Camera-type eye (tissue), 1 donor: Measurements from ENCODE around the gene SPACDR. TPM values are rescaled to one million over a fixed set of nuclear protein-coding genes. Genes with fewer than 3 reads are reported as not detected.

Source experiments
- total RNA-seq: library from RNA; depleted of rRNA; stranded (reverse); fragments of >200 nt; gene quantifications from one replicate; pipeline ENCODE4 v1.2.3, GENCODE V29; 2014

Gene SPACDR, protein sequence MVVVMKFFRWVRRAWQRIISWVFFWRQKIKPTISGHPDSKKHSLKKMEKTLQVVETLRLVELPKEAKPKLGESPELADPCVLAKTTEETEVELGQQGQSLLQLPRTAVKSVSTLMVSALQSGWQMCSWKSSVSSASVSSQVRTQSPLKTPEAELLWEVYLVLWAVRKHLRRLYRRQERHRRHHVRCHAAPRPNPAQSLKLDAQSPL
- not detected for total RNA-seq

DNA sequence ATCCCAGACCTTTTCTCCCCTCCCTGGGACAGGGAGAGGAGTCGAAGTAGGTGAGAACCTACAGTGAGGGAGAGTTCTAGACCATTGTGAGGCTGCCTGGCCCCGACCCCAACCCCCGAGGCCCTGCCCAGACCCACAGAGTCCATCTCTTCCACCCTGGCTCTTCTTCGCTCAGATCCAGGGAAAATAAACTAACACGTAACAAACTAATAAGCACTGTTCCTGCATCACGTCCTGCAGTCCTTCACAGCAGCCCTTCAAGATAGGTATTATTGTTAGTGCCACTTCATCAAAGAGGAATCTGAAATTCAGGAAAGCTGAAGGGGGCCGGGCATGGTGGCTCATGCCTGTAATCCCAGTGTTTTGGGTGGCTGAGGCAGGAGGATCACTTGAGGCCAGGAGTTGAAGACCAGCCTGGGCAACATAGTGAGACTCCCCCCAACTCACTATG lies at the start of gene SPACDR:
TSS of gene SPACDR (minus strand) at position 51 of the 451 bp plus-strand sequence. CDS start 235 bp downstream, outside the sequence.

DNA sequence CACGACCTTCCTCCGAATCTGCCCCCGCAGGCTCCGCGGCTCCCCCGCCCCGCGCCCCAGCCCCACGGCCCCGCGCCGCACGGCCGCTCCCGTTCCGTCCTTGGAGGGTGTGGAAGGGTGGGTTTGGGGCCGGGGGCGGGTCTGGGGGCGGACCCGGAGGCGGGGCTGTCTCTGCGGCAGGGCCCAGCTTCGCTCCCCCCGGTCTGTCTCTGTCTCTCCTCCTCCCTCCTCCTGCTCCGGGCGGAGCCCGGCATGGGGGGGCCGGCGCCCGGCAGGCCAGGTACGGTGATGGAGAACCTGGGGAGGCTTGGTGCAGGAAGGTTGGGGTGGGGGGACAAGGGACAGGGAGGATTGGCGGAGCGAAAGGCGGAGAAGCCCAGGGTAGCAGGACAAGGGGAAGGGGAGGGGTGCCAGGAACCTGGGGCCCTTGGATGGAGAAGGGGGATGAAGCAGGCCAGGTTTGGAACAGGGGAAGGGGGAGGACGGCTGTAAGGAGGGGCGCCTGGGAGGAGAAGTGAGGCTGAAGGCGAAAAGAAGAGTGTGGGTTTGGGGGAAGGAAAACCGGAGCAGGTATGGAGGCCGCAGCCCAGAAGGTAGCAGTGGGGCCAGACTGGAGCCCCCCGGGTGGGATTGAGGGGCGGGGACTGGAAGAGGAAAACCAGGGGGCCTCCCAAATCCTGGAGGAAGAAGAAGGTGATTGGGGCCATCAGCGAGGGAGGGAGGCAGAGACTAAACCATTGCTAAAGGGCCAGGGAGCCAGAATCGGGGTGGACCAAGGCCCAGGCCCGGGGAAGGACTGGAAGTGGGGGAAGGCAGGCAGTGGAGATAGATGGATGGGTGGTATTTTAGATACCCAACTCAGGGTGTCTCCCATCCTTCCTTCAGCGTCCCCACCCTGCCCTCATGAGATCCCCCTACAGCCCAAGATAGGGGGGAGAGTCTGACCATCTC lies 19.9 kb upstream of the SPACDR start, which contains the start of gene NYAP1:
TSS of gene NYAP1 (plus strand) at position 206 of the 951 bp plus-strand sequence. CDS start 1,385 bp downstream, outside the sequence.

DNA sequence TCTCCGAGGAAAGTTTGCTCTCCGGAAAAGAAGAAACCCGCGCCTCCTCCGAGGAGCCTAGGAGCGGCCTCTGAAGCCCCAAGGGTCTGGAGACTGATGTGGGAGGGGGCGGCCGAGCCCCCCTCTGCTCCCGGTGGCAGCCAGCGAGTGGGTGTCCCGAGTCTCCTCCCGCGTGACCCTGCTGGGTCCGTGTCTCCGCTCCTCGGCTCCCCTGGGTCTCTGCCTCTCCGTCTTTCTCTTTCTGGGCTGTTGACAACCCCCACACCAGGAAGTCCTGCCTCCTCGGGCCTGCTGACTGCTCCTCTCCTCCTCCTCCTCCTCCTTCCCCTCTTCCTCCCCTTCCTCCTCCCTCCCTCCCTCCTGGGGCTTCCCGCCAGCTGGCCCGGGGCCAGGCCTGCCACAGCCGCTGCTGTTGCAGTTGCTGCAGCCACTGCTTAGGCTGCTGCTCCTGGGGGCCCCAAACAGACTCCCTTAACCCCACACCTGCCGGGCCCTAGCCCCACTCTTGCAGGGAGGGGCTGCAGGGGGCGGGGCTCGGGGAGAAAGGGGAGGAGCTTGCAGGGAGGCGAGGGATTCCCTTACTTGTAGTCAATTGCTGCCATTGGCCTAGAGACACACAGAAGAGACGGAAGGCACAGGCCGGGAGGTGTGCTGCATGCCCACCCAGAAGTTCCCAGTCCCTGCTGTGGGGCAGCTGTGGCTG lies 15.0 kb upstream of the SPACDR start, which contains the start of gene TSC22D4:
TSS of gene TSC22D4 (minus strand) at position 257 of the 703 bp plus-strand sequence. CDS start 1,176 bp downstream, outside the sequence.

DNA sequence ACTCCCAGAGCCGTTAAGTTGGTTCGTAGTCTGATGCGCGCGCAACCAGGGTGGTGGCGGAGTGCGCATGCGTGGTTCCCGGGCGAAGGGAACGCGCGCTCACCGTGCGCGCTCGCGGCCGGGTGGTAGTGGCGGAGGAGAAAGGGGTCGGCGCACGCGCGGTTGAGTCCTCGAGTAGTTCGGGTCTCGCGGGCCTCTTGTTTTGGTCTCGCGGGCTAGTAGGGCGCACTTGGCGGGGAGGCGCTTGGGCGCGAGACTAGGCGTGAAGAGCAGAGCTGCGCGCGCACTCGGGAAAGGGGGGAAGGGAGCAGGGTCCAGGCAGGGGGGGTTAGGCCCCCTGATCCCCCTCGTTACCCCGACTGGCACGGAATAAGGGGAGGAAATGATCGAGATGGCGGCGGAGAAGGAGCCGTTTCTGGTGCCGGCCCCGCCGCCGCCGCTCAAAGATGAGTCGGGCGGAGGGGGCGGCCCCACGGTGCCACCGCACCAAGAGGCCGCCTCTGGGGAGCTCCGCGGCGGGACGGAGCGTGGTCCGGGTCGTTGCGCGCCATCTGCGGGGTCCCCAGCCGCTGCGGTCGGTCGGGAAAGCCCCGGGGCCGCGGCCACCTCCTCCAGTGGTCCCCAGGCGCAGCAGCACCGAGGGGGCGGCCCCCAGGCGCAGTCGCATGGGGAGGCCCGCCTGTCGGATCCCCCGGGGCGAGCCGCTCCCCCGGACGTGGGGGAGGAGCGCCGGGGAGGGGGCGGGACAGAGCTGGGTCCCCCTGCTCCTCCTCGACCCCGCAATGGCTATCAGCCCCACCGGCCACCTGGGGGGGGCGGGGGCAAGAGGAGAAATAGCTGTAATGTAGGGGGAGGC lies 34.2 kb downstream of the SPACDR start, which contains the start of gene MEPCE:
TSS of gene MEPCE (plus strand) at position 195 of the 856 bp plus-strand sequence. CDS start at position 383, 188 bp downstream.

DNA sequence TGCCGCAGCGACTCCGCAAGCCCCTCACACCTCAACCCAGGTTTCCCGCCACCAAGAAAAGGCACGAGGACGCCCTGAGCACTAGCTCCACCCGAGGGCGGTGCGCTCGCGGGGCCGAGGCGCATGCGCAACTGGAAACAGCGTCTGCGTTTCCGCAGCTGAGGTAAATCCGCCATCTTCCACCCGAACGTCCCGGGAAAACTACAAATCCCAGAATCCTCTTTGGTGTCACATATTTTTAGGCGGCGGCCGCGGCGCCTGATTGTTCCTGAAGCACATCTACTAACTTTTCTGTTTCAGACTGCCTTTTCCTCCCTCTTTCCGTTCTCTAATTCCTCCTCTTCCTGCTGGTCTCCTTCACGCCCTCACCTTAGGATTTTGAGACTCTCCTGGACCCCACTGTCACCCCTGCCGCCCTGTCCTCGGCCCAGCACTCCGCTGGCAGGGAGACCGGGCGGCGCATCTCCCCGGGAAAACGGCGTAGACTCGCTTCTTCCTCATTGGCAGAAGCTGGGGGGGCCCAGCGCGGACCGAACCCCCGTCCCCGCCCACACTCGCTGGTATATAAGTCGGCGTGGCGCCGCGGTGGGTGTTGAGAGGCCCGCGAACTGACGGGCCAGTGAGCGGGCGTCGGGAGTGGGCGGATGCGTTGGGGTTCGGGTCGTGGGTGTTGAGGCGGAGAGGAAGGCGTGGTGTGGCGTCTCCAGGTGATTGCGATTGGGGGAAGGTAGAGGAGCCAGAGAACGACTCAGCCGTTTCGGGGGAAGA lies 35.7 kb downstream of the SPACDR start, which contains the start of gene ZCWPW1:
TSS of gene ZCWPW1 (minus strand) at position 505 of the 768 bp plus-strand sequence. CDS start 8,054 bp downstream, outside the sequence.

Other genes with a start within 250 kb of the SPACDR start
- 0.33 TPM for gene PVRIG, start 244.3 kb downstream of the SPACDR start, total RNA-seq
- gene SPDYE3, start 156.6 kb downstream of the SPACDR start, total RNA-seq, result not detected
- 33.3 TPM for gene PILRB, start 106.1 kb downstream of the SPACDR start, total RNA-seq
- gene PILRA, start 90.8 kb downstream of the SPACDR start, total RNA-seq, result 1.8 TPM
- 2.9 TPM for gene ZCWPW1, start 35.6 kb downstream of the SPACDR start, total RNA-seq
- 27.2 TPM for gene MEPCE, start 34.4 kb downstream of the SPACDR start, total RNA-seq
- 13.9 TPM for gene PPP1R35, start 27.8 kb downstream of the SPACDR start, total RNA-seq
- 29.0 TPM for gene TSC22D4, start 15.0 kb upstream of the SPACDR start, total RNA-seq
- gene NYAP1, start 19.7 kb upstream of the SPACDR start, total RNA-seq, result 6.0 TPM
- 7.5 TPM for gene AGFG2, start 74.9 kb upstream of the SPACDR start, total RNA-seq
- gene SAP25, start 109.6 kb upstream of the SPACDR start, total RNA-seq, result not detected
- 41.8 TPM for gene LRCH4, start 121.9 kb upstream of the SPACDR start, total RNA-seq
- gene FBXO24, start 122.1 kb upstream of the SPACDR start, total RNA-seq, result 2.5 TPM
- 198 TPM for gene PCOLCE, start 138.1 kb upstream of the SPACDR start, total RNA-seq
- 10.0 TPM for gene MOSPD3, start 148.3 kb upstream of the SPACDR start, total RNA-seq
- gene TFR2, start 177.3 kb upstream of the SPACDR start, total RNA-seq, result 6.2 TPM
- gene ACTL6B, start 192.2 kb upstream of the SPACDR start, total RNA-seq, result 14.7 TPM
- gene GNB2, start 209.5 kb upstream of the SPACDR start, total RNA-seq, result 103 TPM
- 45.0 TPM for gene GIGYF1, start 230.0 kb upstream of the SPACDR start, total RNA-seq
- 25.2 TPM for gene POP7, start 241.9 kb upstream of the SPACDR start, total RNA-seq